Measurements from ENCODE around the gene SPECC1L.
"Not testable (repeated sequence)": the region's sequence is repeated elsewhere in the genome, so short reads cannot be mapped to it uniquely, and the experiment has no call there.

SPECC1L gene

DNA sequence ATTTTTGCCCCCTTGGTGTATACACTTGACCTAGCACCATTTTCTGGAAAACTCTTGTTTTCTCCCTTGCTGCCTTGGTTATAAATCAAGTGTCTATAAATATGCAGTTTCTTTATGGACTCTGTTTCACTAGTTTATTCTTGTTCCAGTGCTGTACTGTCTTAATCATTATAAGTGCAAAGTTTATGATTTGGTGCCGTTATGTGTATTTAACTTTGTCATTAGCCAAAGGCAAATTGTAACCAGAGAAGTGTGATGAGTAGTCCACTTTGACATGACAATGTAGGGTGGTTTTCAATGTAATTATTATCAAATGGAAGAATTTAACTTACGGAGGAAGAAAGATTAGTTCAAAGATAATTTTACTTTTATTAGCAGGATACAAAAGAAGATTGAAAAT is 40.3 kb downstream of the SPECC1L start:
- Histone ChIP-seq H3K27ac (ENCODE audit: low read length) (no peak overlapping the region), H3K4me1 (ENCODE audit: control insufficient read depth in 1 of 2, insufficient read depth in 2 of 2, low read length in 2 of 2) (peaks cover 0 to 14% of the 10 kb centered on the region in 2 donors), H3K27me3 (ENCODE audit: low read depth, low read length) (no peaks in the 10 kb centered on the region), H3K4me3 (ENCODE audit: low read depth in 1 of 2, low read length in 2 of 2) (no peak overlapping the region), H3K9me3 (ENCODE audit: control insufficient read depth in 1 of 2, low read length in 2 of 2) (no peaks in the 10 kb centered on the region), H3K36me3 (ENCODE audit: control insufficient read depth in 1 of 2, insufficient read depth in 2 of 2, low read length in 2 of 2) (peaks cover 13% of the 10 kb centered on the region in 2 donors)

- Histone ChIP-seq H3K9me3 (ENCODE audit: control insufficient read depth in 1 of 2, low read length in 2 of 2) (no peaks in the 10 kb centered on the region), H3K4me3 (ENCODE audit: low read depth in 1 of 2, low read length in 2 of 2) (no peak overlapping the region), H3K27ac (ENCODE audit: low read length) (no peak overlapping the region), H3K36me3 (ENCODE audit: control insufficient read depth in 1 of 2, insufficient read depth in 2 of 2, low read length in 2 of 2) (peaks cover 10 to 18% of the 10 kb centered on the region in 2 donors), H3K4me1 (ENCODE audit: control insufficient read depth in 1 of 2, insufficient read depth in 2 of 2, low read length in 2 of 2) (peaks cover 0 to 9% of the 10 kb centered on the region in 2 donors), H3K27me3 (ENCODE audit: low read depth, low read length) (no peaks in the 10 kb centered on the region)
Measured at GRCh38 chr22:24315367-24315966, 44.8 kb downstream of the SPECC1L start.

DNA sequence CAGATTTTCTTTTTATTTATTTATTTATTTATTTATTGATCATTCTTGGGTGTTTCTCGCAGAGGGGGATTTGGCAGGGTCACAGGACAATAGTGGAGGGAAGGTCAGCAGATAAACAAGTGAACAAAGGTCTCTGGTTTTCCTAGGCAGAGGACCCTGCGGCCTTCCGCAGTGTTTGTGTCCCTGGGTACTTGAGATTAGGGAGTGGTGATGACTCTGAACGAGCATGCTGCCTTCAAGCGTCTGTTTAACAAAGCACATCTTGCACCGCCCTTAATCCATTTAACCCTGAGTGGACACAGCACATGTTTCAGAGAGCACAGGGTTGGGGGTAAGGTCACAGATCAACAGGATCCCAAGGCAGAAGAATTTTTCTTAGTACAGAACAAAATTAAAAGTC is 45.6 kb downstream of the SPECC1L start:
- H3K36me3 ChIP-seq (ENCODE audit: control insufficient read depth in 1 of 2, insufficient read depth in 2 of 2, low read length in 2 of 2), result peaks cover 13 to 20% of the 10 kb centered on the region in 2 donors
- not testable (repeated sequence) for H3K4me1 ChIP-seq (ENCODE audit: control insufficient read depth in 1 of 2, insufficient read depth in 2 of 2, low read length in 2 of 2); H3K4me3 ChIP-seq (ENCODE audit: low read depth in 1 of 2, low read length in 2 of 2); H3K9me3 ChIP-seq (ENCODE audit: control insufficient read depth in 1 of 2, low read length in 2 of 2); H3K27ac ChIP-seq (ENCODE audit: low read length); H3K27me3 ChIP-seq (ENCODE audit: low read depth, low read length)

GRCh38 chr22:24317511-24317910 is 46.9 kb downstream of the SPECC1L start:
- H3K36me3 ChIP-seq (ENCODE audit: control insufficient read depth in 1 of 2, insufficient read depth in 2 of 2, low read length in 2 of 2), result peaks cover 25 to 27% of the 10 kb centered on the region in 2 donors
- H3K27me3 ChIP-seq (ENCODE audit: low read depth, low read length); H3K27ac ChIP-seq (ENCODE audit: low read length); H3K4me3 ChIP-seq (ENCODE audit: low read depth in 1 of 2, low read length in 2 of 2); H3K9me3 ChIP-seq (ENCODE audit: control insufficient read depth in 1 of 2, low read length in 2 of 2); H3K4me1 ChIP-seq (ENCODE audit: control insufficient read depth in 1 of 2, insufficient read depth in 2 of 2, low read length in 2 of 2): not testable (repeated sequence)

DNA sequence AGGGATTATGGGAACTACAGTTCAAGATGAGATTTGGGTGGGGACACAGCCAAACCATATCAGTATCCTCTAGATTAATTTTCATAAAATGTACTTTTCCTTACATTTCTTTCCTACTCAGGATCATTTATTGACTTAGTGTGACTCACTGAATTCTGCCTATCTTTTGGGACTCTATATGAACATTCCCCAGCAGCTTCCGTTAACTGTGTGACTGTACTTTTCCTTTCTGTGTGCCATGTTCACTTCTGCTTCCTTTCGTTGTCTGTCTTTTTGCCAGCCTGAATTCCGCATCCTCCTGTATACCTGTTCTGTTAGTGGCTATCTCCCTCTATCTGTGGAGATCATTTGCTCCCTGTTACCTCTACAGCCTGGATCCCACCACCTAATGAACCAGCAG is 48.8 kb downstream of the SPECC1L start:
- H3K27ac ChIP-seq (ENCODE audit: low read length), result no peak overlapping the region
- H3K27me3 ChIP-seq (ENCODE audit: low read depth, low read length), result no peaks in the 10 kb centered on the region
- H3K9me3 ChIP-seq (ENCODE audit: control insufficient read depth in 1 of 2, low read length in 2 of 2), result no peaks in the 10 kb centered on the region
- H3K4me1 ChIP-seq (ENCODE audit: control insufficient read depth in 1 of 2, insufficient read depth in 2 of 2, low read length in 2 of 2), result peaks cover 0 to 16% of the 10 kb centered on the region in 2 donors
- peaks cover 27 to 31% of the 10 kb centered on the region in 2 donors for H3K36me3 ChIP-seq (ENCODE audit: control insufficient read depth in 1 of 2, insufficient read depth in 2 of 2, low read length in 2 of 2)
- H3K4me3 ChIP-seq (ENCODE audit: low read depth in 1 of 2, low read length in 2 of 2), result no peak overlapping the region

GRCh38 chr22:24321999-24322398 is 51.4 kb downstream of the SPECC1L start:
- Histone ChIP-seq H3K27me3 (ENCODE audit: low read depth, low read length) (no peaks in the 10 kb centered on the region), H3K27ac (ENCODE audit: low read length) (no peak overlapping the region), H3K9me3 (ENCODE audit: control insufficient read depth in 1 of 2, low read length in 2 of 2) (no peaks in the 10 kb centered on the region), H3K36me3 (ENCODE audit: control insufficient read depth in 1 of 2, insufficient read depth in 2 of 2, low read length in 2 of 2) (peaks cover 24 to 31% of the 10 kb centered on the region in 2 donors), H3K4me3 (ENCODE audit: low read depth in 1 of 2, low read length in 2 of 2) (no peak overlapping the region), H3K4me1 (ENCODE audit: control insufficient read depth in 1 of 2, insufficient read depth in 2 of 2, low read length in 2 of 2) (peaks cover 0 to 7% of the 10 kb centered on the region in 2 donors)

GRCh38 chr22:24322522-24322921 is 51.9 kb downstream of the SPECC1L start:
- Histone ChIP-seq H3K9me3 (ENCODE audit: control insufficient read depth in 1 of 2, low read length in 2 of 2) (no peaks in the 10 kb centered on the region), H3K36me3 (ENCODE audit: control insufficient read depth in 1 of 2, insufficient read depth in 2 of 2, low read length in 2 of 2) (peaks cover 24 to 31% of the 10 kb centered on the region in 2 donors), H3K4me1 (ENCODE audit: control insufficient read depth in 1 of 2, insufficient read depth in 2 of 2, low read length in 2 of 2) (peaks cover 0 to 7% of the 10 kb centered on the region in 2 donors), H3K27ac (ENCODE audit: low read length) (no peak overlapping the region), H3K27me3 (ENCODE audit: low read depth, low read length) (no peaks in the 10 kb centered on the region), H3K4me3 (ENCODE audit: low read depth in 1 of 2, low read length in 2 of 2) (no peak overlapping the region)

- Histone ChIP-seq H3K4me1 (ENCODE audit: control insufficient read depth in 1 of 2, insufficient read depth in 2 of 2, low read length in 2 of 2) (peaks cover 0 to 7% of the 10 kb centered on the region in 2 donors), H3K27ac (ENCODE audit: low read length) (no peak overlapping the region), H3K27me3 (ENCODE audit: low read depth, low read length) (no peaks in the 10 kb centered on the region), H3K4me3 (ENCODE audit: low read depth in 1 of 2, low read length in 2 of 2) (no peak overlapping the region), H3K9me3 (ENCODE audit: control insufficient read depth in 1 of 2, low read length in 2 of 2) (no peaks in the 10 kb centered on the region), H3K36me3 (ENCODE audit: control insufficient read depth in 1 of 2, insufficient read depth in 2 of 2, low read length in 2 of 2) (peaks cover 24 to 31% of the 10 kb centered on the region in 2 donors)
Measured at GRCh38 chr22:24323233-24323632, 52.6 kb downstream of the SPECC1L start.

DNA sequence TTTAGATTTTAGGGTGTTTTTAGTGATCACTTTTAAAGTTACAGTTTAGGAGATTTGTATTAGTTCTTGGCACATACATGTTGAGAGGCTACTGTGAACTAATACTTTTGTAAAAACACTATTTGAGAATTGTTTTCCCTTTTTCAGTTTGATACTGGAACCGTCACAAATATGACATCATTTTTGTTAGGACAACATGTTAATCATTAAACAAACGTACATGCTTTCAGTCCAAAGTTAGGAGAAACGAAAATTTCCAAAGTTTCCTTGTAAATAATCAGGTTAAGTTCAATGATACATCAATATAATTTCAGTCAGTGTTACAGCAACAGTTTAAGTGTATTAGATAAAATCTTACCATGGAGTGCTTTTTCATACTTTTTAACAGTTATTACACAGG is 53.1 kb downstream of the SPECC1L start:
- Histone ChIP-seq H3K27me3 (ENCODE audit: low read depth, low read length) (no peaks in the 10 kb centered on the region), H3K9me3 (ENCODE audit: control insufficient read depth in 1 of 2, low read length in 2 of 2) (no peaks in the 10 kb centered on the region), H3K27ac (ENCODE audit: low read length) (no peak overlapping the region), H3K4me1 (ENCODE audit: control insufficient read depth in 1 of 2, insufficient read depth in 2 of 2, low read length in 2 of 2) (peaks cover 0 to 7% of the 10 kb centered on the region in 2 donors), H3K36me3 (ENCODE audit: control insufficient read depth in 1 of 2, insufficient read depth in 2 of 2, low read length in 2 of 2) (peaks cover 25 to 32% of the 10 kb centered on the region in 2 donors), H3K4me3 (ENCODE audit: low read depth in 1 of 2, low read length in 2 of 2) (no peak overlapping the region)

DNA sequence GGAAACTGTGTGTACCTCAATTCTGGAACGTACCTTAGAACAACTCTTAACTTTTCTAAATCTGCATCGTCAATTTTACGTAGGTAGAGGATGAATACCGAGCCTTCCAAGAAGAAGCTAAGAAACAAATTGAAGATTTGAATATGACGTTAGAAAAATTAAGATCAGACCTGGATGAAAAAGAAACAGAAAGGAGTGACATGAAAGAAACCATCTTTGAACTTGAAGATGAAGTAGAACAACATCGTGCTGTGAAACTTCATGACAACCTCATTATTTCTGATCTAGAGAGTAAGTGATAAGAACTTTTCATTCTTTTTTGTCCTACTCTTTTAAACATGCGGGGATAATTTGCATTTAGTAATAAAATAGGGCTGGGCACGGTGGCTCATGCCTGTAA is 53.5 kb downstream of the SPECC1L start:
- no peaks in the 10 kb centered on the region for H3K27me3 ChIP-seq (ENCODE audit: low read depth, low read length)
- peaks cover 30 to 32% of the 10 kb centered on the region in 2 donors for H3K36me3 ChIP-seq (ENCODE audit: control insufficient read depth in 1 of 2, insufficient read depth in 2 of 2, low read length in 2 of 2)
- H3K27ac ChIP-seq (ENCODE audit: low read length), result no peak overlapping the region
- no peaks in the 10 kb centered on the region for H3K9me3 ChIP-seq (ENCODE audit: control insufficient read depth in 1 of 2, low read length in 2 of 2)
- peaks cover 0 to 7% of the 10 kb centered on the region in 2 donors for H3K4me1 ChIP-seq (ENCODE audit: control insufficient read depth in 1 of 2, insufficient read depth in 2 of 2, low read length in 2 of 2)
- H3K4me3 ChIP-seq (ENCODE audit: low read depth in 1 of 2, low read length in 2 of 2), result no peak overlapping the region

DNA sequence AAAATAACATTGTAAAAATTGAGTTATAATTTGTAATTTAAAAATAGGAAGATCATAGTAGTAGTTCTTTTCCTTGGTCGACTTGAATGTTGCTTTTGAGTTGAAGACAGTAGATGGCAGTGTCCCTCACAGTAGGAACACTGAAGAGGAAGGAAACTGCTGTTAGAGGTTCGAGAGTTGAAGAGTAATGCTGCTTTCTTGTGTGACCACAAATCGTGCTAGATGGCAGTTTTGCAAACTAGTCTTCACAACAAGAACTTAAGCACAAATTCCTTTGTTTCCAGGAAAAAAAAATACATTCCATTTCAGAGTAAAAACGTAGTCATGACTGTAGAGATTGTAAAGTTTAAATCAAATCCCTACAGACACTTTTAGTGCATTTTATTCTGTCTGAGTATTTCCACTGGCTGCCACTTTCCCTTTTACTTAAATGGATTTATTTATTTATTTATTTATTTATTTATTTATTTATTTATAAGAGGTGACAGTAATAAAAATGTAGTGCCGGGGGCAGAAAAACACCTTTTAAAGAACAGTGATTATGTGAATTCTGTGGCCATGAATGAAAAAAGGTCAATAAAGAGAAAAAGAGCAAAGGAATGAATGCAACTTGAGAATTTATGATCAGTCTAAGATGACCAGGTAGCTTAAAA is 54.6 kb downstream of the SPECC1L start:
- H3K27ac ChIP-seq (ENCODE audit: low read length), result no peak overlapping the region
- peaks cover 0 to 7% of the 10 kb centered on the region in 2 donors for H3K4me1 ChIP-seq (ENCODE audit: control insufficient read depth in 1 of 2, insufficient read depth in 2 of 2, low read length in 2 of 2)
- peaks cover 33 to 39% of the 10 kb centered on the region in 2 donors for H3K36me3 ChIP-seq (ENCODE audit: control insufficient read depth in 1 of 2, insufficient read depth in 2 of 2, low read length in 2 of 2)
- no peaks in the 10 kb centered on the region for H3K27me3 ChIP-seq (ENCODE audit: low read depth, low read length)
- H3K4me3 ChIP-seq (ENCODE audit: low read depth in 1 of 2, low read length in 2 of 2), result no peak overlapping the region
- no peaks in the 10 kb centered on the region for H3K9me3 ChIP-seq (ENCODE audit: control insufficient read depth in 1 of 2, low read length in 2 of 2)

DNA sequence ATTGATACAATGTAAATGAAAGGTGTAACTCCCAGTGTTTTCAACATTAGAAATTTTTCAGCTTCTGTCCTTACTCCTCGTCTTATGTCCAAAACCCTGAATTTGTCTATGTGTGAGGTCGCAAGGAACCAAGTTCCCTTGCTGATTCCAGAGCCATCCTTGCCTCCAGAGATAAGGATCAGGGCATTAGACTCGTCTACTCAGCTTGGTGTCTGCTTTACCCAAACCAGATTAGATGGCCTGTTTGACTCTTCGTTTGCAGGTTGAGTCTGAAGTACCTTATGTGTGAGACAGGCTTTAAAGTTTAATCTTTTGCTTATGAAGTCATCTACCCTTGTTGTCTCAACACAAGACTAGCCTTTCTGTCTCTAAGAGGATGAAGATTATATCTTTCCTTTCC is 55.6 kb downstream of the SPECC1L start:
- Histone ChIP-seq H3K9me3 (ENCODE audit: control insufficient read depth in 1 of 2, low read length in 2 of 2) (no peaks in the 10 kb centered on the region), H3K4me3 (ENCODE audit: low read depth in 1 of 2, low read length in 2 of 2) (no peak overlapping the region), H3K27me3 (ENCODE audit: low read depth, low read length) (no peaks in the 10 kb centered on the region), H3K36me3 (ENCODE audit: control insufficient read depth in 1 of 2, insufficient read depth in 2 of 2, low read length in 2 of 2) (peaks cover 36 to 42% of the 10 kb centered on the region in 2 donors), H3K27ac (ENCODE audit: low read length) (no peak overlapping the region), H3K4me1 (ENCODE audit: control insufficient read depth in 1 of 2, insufficient read depth in 2 of 2, low read length in 2 of 2) (peaks cover 0 to 7% of the 10 kb centered on the region in 2 donors)

Data from muscle layer of duodenum (tissue), 2 donors.